OCI-LY3 (cell line): ENCODE data around the gene NCAM2.

Source experiments
- H2AFZ ChIP-seq: fragments of 200-600, 300-600 bp; shearing (Covaris generic); 2 replicates; pipeline ENCODE4 v1.6.0; 2014; ENCODE audit warnings: antibody characterized with exemption, low read depth, low read length
- H3K27ac ChIP-seq: fragments of 200-600, 300-600 bp; sonication (generic); 2 replicates; pipeline ENCODE4 v1.5.1; 2014; ENCODE audit warnings: mild to moderate bottlenecking, low read length, moderate library complexity, mixed read lengths
- H3K27me3 ChIP-seq: fragments of 200-600, 300-600 bp; sonication (generic); 2 replicates; pipeline ENCODE4 v1.6.1; 2014; ENCODE audit warnings: low read depth, low read length, mixed read lengths
- H3K36me3 ChIP-seq: fragments of 200-600, 300-600 bp; sonication (generic); replicated peaks from 2 replicates; pipeline ENCODE3; 2014; ENCODE audit warnings: low read depth, low read length, mixed read lengths
- H3K4me1 ChIP-seq: fragments of 300-600, 200-600 bp; sonication (generic); 2 replicates; pipeline ENCODE4 v1.6.1; 2014; ENCODE audit warnings: low read length, mixed read lengths
- H3K4me2 ChIP-seq: fragments of 200-600, 300-600 bp; sonication (generic); 2 replicates; pipeline ENCODE4 v1.6.1; 2014; ENCODE audit warnings: low read length, mixed read lengths
- H3K4me3 ChIP-seq: fragments of 300-600, 200-600 bp; sonication (generic); 2 replicates; pipeline ENCODE4 v1.5.1; 2014; ENCODE audit warnings: antibody characterized with exemption, mild to moderate bottlenecking, low read length, moderate library complexity
- H3K79me2 ChIP-seq: fragments of 300-600, 200-600 bp; shearing (Covaris generic); 2 replicates; pipeline ENCODE4 v1.6.1; 2014; ENCODE audit warnings: mild to moderate bottlenecking, low read length, mixed read lengths
- H3K9ac ChIP-seq: fragments of 300-600, 200-600 bp; shearing (Covaris generic); 2 replicates; pipeline ENCODE4 v1.6.0; 2014; ENCODE audit warnings: mild to moderate bottlenecking, low read length, moderate library complexity
- H3K9me3 ChIP-seq: fragments of 200-600, 300-600 bp; shearing (Covaris generic); 2 replicates; pipeline ENCODE4 v1.6.1; 2014; ENCODE audit warnings: low read length, mixed read lengths; ENCODE audit not compliant: insufficient read depth
- H4K20me1 ChIP-seq: fragments of 200-600, 300-600 bp; sonication (generic); 2 replicates; pipeline ENCODE4 v1.6.1; 2016; ENCODE audit warnings: low read length, mixed read lengths; ENCODE audit not compliant: insufficient read depth
- CTCF ChIP-seq: fragments of 200-600, 300-600 bp; sonication (generic); IDR thresholded peaks from 2 replicates; pipeline ENCODE4 v1.5.1; 2014; ENCODE audit warnings: antibody characterized with exemption, low read length, low read depth
- EZH2phosphoT487 ChIP-seq: fragments of 200-600 bp; shearing (Covaris generic); IDR thresholded peaks from 2 replicates; pipeline ENCODE4 v1.6.1; 2018; ENCODE audit warnings: antibody characterized with exemption, mixed run types, low read depth

NCAM2 gene

DNA sequence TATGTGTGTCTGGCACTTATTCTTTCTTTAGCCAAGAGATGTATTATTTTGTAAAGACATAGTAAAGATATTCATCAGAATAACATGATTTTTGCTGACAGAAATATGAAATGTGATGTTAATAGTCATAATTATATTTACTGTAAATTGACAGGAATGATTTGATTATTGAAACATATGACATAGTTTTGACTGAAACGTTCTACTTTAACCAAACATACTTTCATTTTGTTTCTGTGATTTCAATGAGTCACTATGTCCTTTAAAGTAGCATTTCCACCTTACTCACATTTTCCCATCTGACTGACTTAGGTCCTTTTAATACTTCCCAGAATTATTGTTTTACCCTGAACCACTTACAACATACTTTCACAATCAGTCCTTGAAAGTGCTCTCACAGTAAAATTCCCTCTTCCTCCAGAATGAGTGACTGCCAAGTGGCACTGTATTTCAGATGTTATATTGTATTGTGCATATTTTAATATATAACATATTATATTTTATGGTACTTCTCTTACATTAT lies 437.9 kb downstream of the NCAM2 start:
- H3K79me2 ChIP-seq, result no peaks in the 10 kb centered on the region
- H3K4me3 ChIP-seq, result no peak overlapping the region
- no peak overlapping the region for H3K9ac ChIP-seq
- TF ChIP-seq CTCF, result no peak
- H3K36me3 ChIP-seq, result no peaks in the 10 kb centered on the region
- H3K9me3 ChIP-seq, result no peaks in the 10 kb centered on the region
- H3K27ac ChIP-seq, result no peak overlapping the region
- no peaks in the 10 kb centered on the region for H3K27me3 ChIP-seq
- no peaks in the 10 kb centered on the region for H3K4me1 ChIP-seq
- H2AFZ ChIP-seq, result no peak overlapping the region
- H4K20me1 ChIP-seq, result no peaks in the 10 kb centered on the region
- no peak overlapping the region for H3K4me2 ChIP-seq

DNA sequence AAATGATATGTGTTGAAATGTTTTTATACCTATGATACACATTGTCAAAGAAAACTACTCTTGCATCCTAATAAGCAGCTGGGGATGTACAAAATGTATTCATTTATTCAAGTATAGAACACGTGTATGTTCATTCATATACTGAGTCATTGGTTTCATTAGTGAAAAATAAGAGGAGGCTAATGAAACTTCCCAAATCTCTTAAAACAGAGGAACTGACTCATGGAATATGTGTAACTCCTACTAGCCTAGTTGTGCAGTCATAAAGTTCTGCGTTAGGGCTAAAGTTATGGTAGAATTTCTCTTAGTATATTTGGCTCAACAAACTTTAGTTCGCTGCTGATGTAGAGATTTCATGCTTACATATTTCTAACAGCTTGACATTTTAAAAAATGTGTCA lies 441.6 kb downstream of the NCAM2 start:
- Histone ChIP-seq H3K4me2 (no peak overlapping the region), H3K79me2 (no peaks in the 10 kb centered on the region), H3K27me3 (no peaks in the 10 kb centered on the region), H3K9me3 (no peaks in the 10 kb centered on the region), H3K9ac (no peak overlapping the region), H4K20me1 (no peaks in the 10 kb centered on the region), H3K36me3 (no peaks in the 10 kb centered on the region), H2AFZ (no peak overlapping the region), H3K27ac (no peak overlapping the region), H3K4me1 (no peaks in the 10 kb centered on the region), H3K4me3 (no peak overlapping the region)
- no peak for TF ChIP-seq CTCF
- no peak for TF ChIP-seq EZH2phosphoT487

GRCh38 chr21:21457077-21457476 lies 458.9 kb downstream of the NCAM2 start:
- H4K20me1 ChIP-seq, result no peaks in the 10 kb centered on the region
- no peak overlapping the region for H3K4me2 ChIP-seq
- no peaks in the 10 kb centered on the region for H3K9me3 ChIP-seq
- TF ChIP-seq CTCF (no peak), EZH2phosphoT487 (no peak)
- H3K79me2 ChIP-seq, result no peaks in the 10 kb centered on the region
- no peak overlapping the region for H2AFZ ChIP-seq
- H3K27me3 ChIP-seq, result no peaks in the 10 kb centered on the region
- H3K9ac ChIP-seq, result no peak overlapping the region
- no peaks in the 10 kb centered on the region for H3K4me1 ChIP-seq
- H3K36me3 ChIP-seq, result no peaks in the 10 kb centered on the region
- H3K27ac ChIP-seq, result no peak overlapping the region
- no peak overlapping the region for H3K4me3 ChIP-seq

- Histone ChIP-seq H3K4me2 (no peak overlapping the region), H3K27ac (no peak overlapping the region), H2AFZ (no peak overlapping the region), H3K9me3 (no peaks in the 10 kb centered on the region), H3K36me3 (no peaks in the 10 kb centered on the region), H3K27me3 (no peaks in the 10 kb centered on the region), H3K9ac (no peak overlapping the region), H4K20me1 (no peaks in the 10 kb centered on the region), H3K79me2 (no peaks in the 10 kb centered on the region), H3K4me1 (no peaks in the 10 kb centered on the region), H3K4me3 (no peak overlapping the region)
- no peak for TF ChIP-seq CTCF
- no peak for TF ChIP-seq EZH2phosphoT487
Measured at GRCh38 chr21:21458124-21458631, 460.0 kb downstream of the NCAM2 start.
